ENCODE results near the gene CEBPZOS.

- TF ChIP-seq CTCF (IDR thresholded peaks at IDR 0.05) (no peak), EZH2 (IDR thresholded peaks at IDR 0.05) (no peak)
Observed at GRCh38 chr2:37211212-37211611, 14.9 kb downstream of the CEBPZOS start.

All from neural progenitor cell (in vitro differentiated cells).